GM12891 (cell line): Measurements from ENCODE around the gene SORBS1.

Experiments
- POLR2A ChIP-seq: IDR thresholded peaks from 2 replicates; pipeline ENCODE4 v1.6.1; 2011; ENCODE audit warnings: low read depth, low read length, control low read depth
- POLR2AphosphoS5 ChIP-seq: IDR thresholded peaks from 2 replicates; pipeline ENCODE4 v1.6.1; 2011; ENCODE audit warnings: low read depth, low read length, control low read depth

GRCh38 chr10:95524358-95525032, 36.7 kb downstream of the SORBS1 start:
- TF ChIP-seq POLR2A (no peak), POLR2AphosphoS5 (no peak)
